Activated CD4-positive, alpha-beta T cell treated with anti-CD3 and anti-CD28 coated beads for 1 hour (primary cell): ENCODE data around the gene PARP12.
A peak's percentile ranks its signal among the peaks of the same experiment; 100 is the strongest.
"Not testable (repeated sequence)": the region's sequence is repeated elsewhere in the genome, so short reads cannot be mapped to it uniquely, and the experiment has no call there.

ENCODE experiments used
- DNase-seq: peaks from one replicate; pipeline ENCODE4 v3.0.0-alpha.2; 2020

The PARP12 gene, protein sequence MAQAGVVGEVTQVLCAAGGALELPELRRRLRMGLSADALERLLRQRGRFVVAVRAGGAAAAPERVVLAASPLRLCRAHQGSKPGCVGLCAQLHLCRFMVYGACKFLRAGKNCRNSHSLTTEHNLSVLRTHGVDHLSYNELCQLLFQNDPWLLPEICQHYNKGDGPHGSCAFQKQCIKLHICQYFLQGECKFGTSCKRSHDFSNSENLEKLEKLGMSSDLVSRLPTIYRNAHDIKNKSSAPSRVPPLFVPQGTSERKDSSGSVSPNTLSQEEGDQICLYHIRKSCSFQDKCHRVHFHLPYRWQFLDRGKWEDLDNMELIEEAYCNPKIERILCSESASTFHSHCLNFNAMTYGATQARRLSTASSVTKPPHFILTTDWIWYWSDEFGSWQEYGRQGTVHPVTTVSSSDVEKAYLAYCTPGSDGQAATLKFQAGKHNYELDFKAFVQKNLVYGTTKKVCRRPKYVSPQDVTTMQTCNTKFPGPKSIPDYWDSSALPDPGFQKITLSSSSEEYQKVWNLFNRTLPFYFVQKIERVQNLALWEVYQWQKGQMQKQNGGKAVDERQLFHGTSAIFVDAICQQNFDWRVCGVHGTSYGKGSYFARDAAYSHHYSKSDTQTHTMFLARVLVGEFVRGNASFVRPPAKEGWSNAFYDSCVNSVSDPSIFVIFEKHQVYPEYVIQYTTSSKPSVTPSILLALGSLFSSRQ

DNA sequence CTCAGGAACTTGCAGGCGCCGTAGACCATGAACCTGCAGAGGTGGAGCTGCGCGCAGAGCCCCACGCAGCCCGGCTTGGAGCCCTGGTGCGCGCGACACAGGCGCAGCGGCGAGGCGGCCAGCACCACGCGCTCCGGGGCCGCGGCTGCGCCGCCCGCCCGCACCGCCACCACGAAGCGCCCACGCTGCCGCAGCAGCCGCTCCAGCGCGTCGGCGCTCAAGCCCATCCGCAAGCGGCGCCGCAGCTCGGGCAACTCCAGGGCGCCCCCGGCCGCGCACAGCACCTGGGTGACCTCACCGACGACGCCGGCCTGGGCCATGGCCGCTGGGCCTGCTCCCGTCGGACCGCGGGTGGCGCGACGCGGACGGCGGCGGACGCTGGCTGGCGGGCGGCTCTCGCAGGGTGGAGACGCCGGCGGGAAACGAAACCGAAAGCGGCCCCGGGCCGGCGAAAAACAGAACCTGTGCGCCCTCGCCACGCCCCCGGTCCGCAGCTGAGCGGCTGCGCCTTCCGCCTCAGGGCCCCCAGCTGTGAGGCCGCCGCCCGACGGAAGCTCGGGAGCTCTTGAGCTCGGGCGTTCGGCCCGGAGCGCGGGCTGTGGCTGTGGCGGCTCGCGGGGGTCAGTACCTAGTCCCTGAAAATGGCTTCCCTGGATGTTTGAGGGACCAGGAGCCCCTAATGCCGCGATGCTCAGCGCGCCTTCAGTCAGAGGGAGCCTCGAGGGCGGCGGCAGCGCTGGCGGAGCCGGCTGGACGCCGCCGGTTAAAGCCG, at the start of gene PARP12:
Gene PARP12 (minus strand): TSS at position 424 of the 772 bp plus-strand sequence. CDS start 104 bp downstream, at position 320.
- peak; percentile 85 for DNase-seq

DNA sequence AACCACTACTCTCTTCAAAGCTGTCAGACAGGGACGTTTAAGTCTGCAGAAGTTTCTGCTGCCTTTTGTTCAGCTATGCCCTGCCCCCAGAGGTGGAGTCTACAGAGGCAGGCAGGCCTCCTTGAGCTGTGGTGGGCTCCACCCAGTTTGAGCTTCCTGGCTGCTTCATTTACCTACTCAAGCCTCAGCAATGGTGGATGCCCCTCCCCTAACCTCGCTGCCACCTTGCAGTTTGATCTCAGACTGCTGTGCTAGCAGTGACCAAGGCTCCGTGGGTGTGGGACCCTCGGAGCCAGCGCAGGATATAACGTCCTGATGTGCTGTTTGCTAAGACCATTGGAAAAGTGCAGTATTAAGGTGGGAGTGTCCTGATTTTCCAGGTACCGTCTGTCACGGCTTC, 46.0 kb upstream of the PARP12 start:
- not testable (repeated sequence) for DNase-seq

DNA sequence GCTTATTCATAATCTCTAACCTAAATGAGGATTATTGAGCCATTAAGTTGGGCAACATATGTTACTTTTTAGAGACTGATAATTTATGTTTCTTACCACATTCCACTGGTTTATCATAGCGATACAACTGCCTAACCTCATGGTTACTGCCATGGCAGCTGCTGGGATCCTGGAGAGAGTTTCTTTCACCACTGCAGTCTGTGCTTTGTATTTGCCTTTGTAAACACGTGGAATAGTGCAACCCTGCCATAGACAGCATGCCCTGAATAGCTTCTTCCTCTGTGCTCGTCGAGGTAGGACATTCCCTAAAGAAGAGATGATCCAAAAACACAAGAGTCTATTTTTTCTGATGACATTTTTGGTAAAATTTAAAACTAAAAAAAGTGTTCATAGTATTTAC, 33.7 kb upstream of the PARP12 start:
- no peak for DNase-seq

DNA sequence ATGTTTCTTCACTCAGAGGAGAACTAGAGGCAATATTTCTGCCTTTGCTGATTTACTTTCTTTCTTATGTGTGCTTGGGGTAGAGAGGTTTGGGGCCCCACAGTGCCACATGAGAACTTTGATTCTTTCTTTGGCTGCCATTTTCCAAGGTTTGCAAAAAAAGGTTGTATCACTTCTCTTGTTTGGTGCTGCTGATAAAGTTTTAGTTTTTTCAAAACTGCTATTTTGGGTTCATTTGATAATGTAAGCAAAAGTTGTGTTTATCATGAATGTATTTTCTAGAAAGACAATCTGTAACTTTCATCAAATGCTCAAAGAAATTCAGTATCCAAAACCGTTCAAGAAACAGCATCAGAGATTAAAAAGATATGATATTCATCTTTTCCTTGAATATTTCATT, 30.6 kb upstream of the PARP12 start:
- DNase-seq: no peak

DNA sequence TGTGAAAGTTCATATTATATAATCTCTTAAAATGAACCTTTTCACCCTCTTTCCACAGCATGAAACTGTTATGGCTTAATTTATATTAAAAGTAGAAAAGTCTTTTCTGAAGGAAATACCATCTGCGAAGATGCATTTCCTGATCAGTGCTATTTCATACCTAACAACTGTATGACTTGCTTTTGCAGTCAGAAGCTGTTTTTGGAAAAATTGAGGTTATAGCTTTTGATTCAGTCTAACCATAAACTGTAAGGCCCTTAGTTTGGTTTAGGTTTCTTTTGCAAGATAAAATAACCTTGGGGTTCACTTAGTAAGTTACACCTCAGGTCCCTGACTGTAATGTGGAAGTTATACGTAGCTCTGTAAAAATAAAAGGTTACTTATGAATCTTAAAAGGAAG, 22.7 kb upstream of the PARP12 start:
- DNase-seq: no peak

DNA sequence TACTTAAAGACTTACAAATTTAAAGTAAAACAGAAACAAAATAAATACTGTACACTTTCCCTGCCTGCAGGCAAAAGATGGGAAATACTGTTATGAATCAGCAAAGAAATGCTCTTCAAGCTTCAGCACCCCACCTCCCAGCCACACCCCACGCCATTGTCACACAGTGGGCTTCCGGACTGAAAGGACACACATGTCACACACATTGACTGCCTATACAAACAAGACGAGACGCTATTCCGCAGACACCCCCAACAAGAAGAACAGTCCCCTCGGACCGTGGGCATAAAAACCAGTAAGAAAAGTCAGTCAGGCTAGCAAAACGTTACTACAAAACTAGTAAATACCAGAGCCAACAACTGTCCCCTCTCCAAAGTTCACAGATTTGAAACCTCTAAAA, 22.2 kb upstream of the PARP12 start:
- DNase-seq: no peak

DNA sequence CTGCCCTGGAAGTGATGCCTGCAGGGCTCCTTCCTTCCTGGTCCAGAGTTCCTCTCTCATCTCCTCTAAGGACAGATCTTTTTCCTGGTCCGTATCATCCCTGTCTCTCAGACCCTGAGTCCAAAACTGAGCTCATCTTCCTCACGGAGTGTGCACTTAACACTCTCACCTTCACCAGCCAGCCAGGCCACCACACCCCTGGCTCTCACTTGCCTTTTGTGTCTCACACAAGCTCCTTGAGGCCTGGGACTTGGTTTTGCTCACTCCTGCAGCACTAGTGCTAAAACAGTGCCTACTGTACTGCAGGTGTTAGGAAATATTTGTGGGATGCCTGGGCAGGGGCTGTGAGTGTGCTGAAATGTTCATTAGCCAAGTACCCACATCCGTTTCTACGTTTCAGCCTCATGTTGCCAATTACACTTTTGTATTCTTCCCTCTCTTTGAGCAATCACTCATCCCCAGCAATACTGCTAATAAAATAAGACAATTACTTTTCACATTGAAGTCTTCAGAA, 21.4 kb upstream of the PARP12 start:
- no peak for DNase-seq

DNA sequence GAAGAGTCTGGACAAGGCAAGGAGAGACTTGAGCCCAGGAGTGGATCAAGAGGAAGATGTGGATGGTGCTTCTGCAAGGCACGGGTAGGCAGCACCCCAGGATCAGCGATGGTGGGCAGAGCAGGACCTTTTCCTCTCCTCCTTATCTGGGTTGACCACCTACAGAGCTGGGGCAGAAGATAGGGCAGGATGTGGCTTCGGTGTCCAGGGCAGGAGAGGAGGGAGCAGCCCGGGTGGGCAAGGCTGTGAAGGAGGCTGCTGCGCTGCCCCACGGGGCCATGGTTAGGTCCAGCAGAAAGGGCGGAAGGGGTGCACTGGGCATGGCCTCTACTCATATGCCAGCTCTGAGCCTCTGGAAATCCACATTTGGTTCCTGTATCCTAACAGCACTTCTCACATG, 20.0 kb upstream of the PARP12 start:
- DNase-seq: no peak

DNA sequence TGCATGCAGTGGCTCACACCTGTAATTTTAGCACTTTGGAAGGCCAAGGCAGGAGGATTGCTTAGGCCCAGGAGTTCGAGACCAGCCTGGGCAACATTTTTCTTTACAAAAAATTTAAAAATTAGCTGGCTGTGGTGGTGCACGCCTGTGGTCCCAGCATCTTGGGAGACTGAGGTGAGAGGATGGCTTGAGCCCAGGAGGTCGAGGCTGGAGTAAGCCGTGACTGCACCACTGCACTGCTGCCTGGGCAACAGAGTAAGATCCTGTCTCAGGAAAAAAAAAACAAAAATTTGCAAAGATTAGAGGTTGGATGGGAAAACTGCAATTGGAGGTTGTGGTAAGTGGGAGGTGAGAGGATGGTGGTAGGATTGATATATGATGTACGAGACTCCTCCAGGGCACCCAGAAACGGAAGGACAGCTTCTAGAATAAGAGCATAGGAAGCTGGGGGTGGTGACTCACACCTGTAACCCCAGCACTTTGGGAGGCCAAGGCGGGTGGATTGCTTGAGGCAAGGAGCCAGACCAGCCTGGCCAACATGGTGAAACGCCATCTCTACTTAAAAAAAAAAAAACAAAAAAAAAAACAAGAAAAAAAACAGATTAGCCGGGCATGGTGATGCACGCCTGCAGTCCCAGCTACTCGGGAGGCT, 19.1 kb upstream of the PARP12 start:
- DNase-seq: no peak

DNA sequence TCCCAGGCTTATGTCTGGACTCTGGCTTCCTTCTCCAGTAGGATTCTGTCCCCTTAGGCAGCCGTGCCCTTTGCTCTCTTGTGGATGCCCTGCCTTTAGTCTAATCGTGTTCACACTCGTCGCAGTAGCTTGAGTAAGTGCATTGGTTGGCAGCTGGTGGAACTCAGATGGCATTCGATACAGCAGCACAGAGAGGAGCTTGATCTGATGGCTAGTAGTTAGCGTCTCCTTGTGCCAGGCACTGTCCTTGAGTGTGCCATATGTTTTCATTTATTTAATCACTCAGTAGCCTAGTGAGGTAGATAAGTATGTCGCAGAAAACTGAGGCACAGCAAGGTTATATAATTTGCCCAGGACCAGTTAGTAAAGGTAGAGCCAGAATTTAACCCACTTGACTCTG, 18.2 kb upstream of the PARP12 start:
- DNase-seq: no peak

DNA sequence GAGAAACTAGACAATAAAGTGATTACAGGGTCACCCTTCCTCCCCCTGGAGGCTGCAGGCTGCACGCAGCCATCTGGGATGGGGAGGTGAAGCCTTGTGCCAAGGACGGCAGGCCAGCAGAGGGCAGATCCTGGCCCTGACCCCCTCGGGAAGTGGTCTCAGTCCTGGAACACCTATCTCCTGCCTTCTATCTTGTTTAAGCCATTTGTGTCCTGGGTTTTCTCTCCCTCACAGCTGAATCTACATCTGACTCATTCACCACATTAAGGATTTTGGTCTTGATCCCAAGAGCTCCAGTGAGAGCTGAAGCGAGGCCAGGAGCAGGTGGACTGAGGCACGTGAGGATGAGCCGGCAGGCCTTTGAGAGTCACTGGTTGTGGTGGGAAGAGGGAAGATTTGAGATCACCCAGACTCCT, 16.4 kb upstream of the PARP12 start:
- no peak for DNase-seq

DNA sequence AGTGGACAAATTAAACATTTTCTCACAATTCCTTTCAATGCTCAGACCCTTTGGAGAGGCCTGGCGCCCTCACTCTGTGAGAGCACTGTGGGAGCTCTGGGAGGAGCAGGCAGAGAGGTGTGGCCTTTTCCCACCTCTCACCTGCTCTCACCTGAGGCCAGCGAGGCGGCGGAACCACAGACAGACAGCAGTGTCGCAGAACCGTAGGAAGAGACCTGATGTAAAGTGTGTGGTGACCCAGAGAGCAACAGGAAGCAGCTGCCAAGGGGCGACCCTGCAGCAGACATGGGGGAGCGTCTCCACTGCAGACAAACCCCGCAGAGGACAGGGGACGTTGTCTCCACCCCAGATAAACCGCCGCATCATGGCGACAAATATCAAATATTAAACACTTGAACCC, 15.6 kb upstream of the PARP12 start:
- DNase-seq: no peak

DNA sequence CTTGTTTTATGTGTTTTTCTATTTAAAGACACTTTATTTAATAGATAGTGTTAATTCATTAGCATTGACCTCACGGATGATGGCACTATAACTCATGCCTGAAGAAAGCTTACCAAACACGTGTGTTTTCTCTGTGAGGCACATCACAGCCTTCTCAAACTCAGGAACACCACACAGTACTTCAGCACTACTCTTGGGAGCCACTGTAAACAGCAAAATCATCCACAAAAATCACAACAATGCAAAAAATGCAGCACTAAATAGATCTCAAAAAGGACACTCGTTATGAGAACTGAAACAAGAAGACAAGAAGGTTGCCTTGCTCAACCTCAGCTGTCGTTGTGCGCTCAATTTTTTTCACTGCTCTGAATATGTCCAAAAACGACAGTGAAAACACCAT, 12.0 kb upstream of the PARP12 start:
- DNase-seq: no peak

DNA sequence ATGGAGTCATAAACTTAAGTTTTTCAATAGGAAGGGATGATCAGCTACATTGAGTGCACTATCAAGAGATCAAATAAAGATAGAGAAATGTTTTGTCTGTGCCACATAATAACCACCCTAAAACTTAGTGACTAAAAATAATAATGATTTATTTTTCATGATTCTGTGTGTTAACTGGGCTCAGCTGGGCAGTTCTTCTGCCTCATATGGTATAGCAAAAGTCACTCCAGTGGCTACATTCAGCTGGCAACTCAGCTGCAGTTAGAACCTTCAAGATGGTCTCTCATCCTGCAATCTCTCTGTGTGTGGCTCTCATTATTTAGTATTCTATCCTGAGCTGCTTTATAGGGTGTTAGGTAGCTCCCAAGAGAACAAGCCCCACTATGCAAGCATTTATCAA, 7.8 kb upstream of the PARP12 start:
- DNase-seq: no peak

DNA sequence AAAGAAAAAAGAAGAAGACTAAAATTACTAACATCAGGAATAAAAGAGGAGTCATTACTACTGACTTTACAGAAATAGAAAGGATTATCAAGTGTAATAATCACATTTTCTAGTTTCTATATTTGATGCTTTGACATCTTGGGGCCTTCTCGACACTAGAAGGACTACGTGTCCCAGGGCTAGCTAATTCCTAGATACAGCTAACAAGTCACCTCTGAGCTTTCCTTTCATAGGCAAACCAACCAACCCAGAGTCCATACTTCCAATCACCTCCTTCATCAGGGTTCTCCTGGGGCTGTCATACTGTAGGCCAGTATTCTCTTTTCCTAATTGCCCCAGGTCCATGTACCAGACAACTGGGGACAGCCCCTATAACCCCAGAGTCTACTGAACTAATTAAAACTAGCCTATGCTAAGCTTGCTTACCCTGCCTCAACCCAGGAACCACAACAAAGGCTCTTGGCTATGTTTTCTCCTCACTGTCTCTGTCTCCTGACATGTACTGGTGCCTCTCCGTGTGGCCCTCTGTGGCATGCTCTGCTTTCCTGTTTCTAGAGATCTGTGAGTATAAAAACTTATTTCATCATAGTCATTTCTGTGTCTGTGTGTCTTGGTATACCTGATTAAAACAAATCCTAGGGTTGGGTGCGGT, 6.7 kb upstream of the PARP12 start:
- DNase-seq: no peak

DNA sequence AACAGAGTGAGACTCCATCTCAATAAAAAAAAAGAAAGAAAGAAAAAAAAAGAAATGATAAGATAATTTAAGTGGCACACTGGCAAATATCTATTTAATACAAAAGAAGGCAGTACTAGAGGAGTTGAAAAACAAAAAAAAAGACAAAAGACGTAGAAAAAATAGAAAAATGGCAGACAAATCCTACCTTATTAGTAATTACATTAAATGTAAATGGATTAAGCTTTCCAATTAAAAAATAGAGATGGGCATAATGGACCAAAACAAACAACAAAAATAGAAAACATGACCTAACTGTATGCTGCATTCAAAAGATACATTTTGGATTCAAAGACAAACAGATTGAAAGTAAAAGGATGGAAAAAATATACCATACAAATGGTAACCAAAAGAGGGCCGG, 5.3 kb upstream of the PARP12 start:
- no peak for DNase-seq

DNA sequence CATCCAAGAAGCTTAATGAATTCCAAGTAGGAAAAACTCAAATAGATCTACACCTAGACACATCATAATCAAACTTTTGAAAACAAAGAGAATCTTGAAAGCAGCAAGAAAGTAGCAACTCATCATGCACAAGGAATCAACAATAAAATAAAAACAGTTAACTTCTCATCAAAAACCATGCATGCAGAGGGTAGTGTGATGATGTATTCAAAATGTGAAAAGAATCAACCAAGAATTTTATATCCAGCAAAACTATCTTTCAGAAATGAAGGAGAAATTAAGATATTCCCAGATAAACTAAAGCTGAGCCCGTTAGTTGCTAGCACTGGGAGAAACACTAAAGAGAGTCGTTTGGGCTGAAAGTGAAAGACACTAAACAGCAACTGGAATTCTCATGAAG, 4.3 kb upstream of the PARP12 start:
- DNase-seq: no peak

DNA sequence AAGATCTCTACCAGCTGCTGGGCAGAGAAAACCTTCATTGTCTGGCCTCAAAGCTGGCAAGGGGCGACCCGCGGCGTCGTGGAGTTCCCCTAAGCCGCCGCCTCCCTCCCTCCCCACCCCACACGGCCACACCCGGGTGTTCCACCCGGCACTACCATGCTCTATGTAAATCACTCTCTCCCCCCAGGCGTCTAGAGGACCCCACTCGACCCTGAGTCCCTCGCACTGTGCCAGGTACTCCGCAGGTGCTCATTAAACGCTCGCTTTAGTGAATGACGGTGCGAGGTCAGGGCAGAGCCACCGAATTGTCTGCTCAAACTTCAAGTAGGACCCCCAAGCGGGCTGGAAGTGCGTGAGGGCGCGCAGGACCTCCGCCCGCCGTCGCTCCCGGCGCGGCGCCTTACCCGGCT, 628 bp downstream of the PARP12 start:
- peak; percentile 60 for DNase-seq

DNA sequence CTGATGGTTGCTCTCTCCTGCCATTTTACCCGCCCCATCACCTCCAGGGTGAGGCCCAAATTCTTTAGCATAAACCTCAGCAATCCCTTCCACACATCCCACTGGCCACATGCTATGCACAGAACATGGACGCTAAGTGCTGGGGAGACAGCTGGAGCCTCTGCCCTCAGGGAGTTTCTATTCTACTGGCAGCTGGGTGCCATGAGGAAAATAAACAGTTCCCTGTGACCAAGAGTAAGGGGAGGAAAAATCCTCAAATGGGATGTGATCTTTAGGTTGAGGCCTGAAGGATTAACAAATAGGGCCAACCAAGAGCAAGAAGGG, 1.2 kb downstream of the PARP12 start:
- DNase-seq: no peak

DNA sequence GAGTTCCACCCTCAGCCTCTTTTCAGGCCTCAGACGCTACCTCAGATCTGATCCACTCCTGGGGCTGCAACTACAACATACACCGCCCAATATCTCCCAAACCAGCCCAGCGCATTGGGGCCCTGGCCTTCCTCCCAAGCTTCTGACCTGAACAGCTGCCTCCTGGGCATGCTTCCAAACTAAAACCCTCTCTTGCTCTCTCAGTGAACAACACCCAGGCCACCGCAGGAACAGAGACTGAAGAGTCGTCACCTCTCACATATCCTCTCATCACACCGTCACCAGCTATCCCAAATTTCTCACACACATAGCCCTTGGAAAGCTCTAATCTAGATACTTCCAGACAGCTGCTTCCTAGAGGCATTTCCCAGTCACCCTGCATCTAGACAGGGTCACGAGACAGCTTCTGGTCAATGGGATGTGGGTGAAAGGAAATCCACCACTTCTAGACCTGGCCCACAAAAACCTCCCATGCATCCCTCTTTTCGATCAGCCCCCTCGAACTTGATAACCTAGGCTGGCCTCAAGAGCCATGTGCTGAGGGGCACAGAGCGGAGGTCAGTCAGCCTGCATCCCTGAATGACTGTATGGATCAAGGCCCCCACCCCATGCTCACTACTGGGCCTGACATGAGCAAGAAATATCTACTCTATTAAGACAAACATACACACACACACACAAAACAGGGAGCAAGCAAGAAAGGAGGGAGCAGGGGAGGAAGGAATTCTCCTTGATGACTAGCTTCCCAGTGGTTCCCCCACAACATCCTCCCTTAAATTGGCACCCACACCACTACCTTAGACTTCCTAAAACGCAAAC, 1.8 kb downstream of the PARP12 start:
- DNase-seq: no peak

DNA sequence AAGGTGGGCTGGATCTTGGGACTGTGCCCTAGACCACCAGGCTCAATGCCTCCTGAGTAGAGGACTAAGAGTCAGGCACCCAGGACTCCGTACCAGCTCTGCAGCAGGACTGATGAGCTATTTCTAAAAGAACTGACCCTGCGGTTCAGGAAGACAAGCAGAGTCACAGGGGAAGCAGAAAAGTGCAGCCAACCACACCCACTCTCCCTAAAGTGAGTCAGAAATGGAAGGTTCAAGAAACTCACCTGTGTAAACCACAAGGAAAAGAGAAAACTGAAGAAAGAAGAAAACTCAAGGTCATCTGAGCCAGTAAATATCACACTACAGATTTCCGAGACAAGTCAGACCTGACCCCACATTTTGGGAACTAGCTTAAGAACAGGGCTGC, 2.5 kb downstream of the PARP12 start:
- no peak for DNase-seq
